Hepatocyte (in vitro differentiated cells): ENCODE measurements around the gene DIP2B.

Experiments
- EZH2phosphoT487 ChIP-seq: fragments of 200-600 bp; sonication (generic); IDR thresholded peaks from one replicate; pipeline ENCODE4 v1.6.1; 2018; ENCODE audit warnings: antibody characterized with exemption, mild to moderate bottlenecking, low read depth, moderate library complexity; ENCODE audit not compliant: unreplicated experiment, severe bottlenecking
- TF ChIP-seq, protein P1 (sequence below): fragments of 200-600 bp; sonication (generic); IDR thresholded peaks from 2 replicates; pipeline ENCODE4 v1.5.1; 2016; ENCODE audit warnings: antibody characterized with exemption, mild to moderate bottlenecking; ENCODE audit not compliant: poor library complexity

GRCh38 chr12:50507930-50508329 lies 3.1 kb downstream of the DIP2B start:
- TF ChIP-seq, protein P1, sequence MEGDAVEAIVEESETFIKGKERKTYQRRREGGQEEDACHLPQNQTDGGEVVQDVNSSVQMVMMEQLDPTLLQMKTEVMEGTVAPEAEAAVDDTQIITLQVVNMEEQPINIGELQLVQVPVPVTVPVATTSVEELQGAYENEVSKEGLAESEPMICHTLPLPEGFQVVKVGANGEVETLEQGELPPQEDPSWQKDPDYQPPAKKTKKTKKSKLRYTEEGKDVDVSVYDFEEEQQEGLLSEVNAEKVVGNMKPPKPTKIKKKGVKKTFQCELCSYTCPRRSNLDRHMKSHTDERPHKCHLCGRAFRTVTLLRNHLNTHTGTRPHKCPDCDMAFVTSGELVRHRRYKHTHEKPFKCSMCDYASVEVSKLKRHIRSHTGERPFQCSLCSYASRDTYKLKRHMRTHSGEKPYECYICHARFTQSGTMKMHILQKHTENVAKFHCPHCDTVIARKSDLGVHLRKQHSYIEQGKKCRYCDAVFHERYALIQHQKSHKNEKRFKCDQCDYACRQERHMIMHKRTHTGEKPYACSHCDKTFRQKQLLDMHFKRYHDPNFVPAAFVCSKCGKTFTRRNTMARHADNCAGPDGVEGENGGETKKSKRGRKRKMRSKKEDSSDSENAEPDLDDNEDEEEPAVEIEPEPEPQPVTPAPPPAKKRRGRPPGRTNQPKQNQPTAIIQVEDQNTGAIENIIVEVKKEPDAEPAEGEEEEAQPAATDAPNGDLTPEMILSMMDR = no peak
- no peak for TF ChIP-seq EZH2phosphoT487
